ENCODE measurements around the gene TFEB.
"Not testable (repeated sequence)": the region's sequence is repeated elsewhere in the genome, so short reads cannot be mapped to it uniquely, and the experiment has no call there.

TFEB gene

GRCh38 chr6:41775293-41775882 is 40.0 kb upstream of the TFEB start:
- Histone ChIP-seq H3K4me1 (ENCODE audit: control insufficient read depth, insufficient read depth, low read length) (no peaks in the 10 kb centered on the region), H3K27ac (ENCODE audit: low read length) (no peak overlapping the region), H3K27me3 (ENCODE audit: control insufficient read depth, insufficient read depth, low read length) (no peaks in the 10 kb centered on the region), H3K36me3 (ENCODE audit: control insufficient read depth, insufficient read depth, low read length) (peaks cover 4% of the 10 kb centered on the region; the same call in 1 of the 2 replicates), H3K9me3 (ENCODE audit: control insufficient read depth, insufficient read depth, low read length) (no peaks in the 10 kb centered on the region), H3K4me3 (ENCODE audit: low read length) (no peak overlapping the region)
- no CpG with 5 or more reads among the region's 13 CpGs for WGBS (ENCODE audit: insufficient coverage, insufficient read length)
- no peak for DNase-seq (ENCODE audit: low read depth, low spot score)

GRCh38 chr6:41774841-41775240 is 39.4 kb upstream of the TFEB start:
- H3K27ac ChIP-seq (ENCODE audit: low read length), result no peak overlapping the region
- peaks cover 4% of the 10 kb centered on the region; the same call in 1 of the 2 replicates for H3K36me3 ChIP-seq (ENCODE audit: control insufficient read depth, insufficient read depth, low read length)
- H3K4me3 ChIP-seq (ENCODE audit: low read length), result no peak overlapping the region
- no peaks in the 10 kb centered on the region for H3K27me3 ChIP-seq (ENCODE audit: control insufficient read depth, insufficient read depth, low read length)
- H3K9me3 ChIP-seq (ENCODE audit: control insufficient read depth, insufficient read depth, low read length), result no peaks in the 10 kb centered on the region
- no CpG with 5 or more reads among the region's 3 CpGs for WGBS (ENCODE audit: insufficient coverage, insufficient read length)
- no peaks in the 10 kb centered on the region for H3K4me1 ChIP-seq (ENCODE audit: control insufficient read depth, insufficient read depth, low read length)
- no peak for DNase-seq (ENCODE audit: low read depth, low spot score)

GRCh38 chr6:41771058-41771983 is 35.9 kb upstream of the TFEB start:
- Histone ChIP-seq H3K27me3 (ENCODE audit: control insufficient read depth, insufficient read depth, low read length) (no peaks in the 10 kb centered on the region), H3K27ac (ENCODE audit: low read length) (no peak overlapping the region), H3K4me1 (ENCODE audit: control insufficient read depth, insufficient read depth, low read length) (no peaks in the 10 kb centered on the region), H3K36me3 (ENCODE audit: control insufficient read depth, insufficient read depth, low read length) (peaks cover 4% of the 10 kb centered on the region; the same call in 1 of the 2 replicates), H3K4me3 (ENCODE audit: low read length) (no peak overlapping the region), H3K9me3 (ENCODE audit: control insufficient read depth, insufficient read depth, low read length) (no peaks in the 10 kb centered on the region)
- DNase-seq (ENCODE audit: low read depth, low spot score), result no peak
- WGBS (ENCODE audit: insufficient coverage, insufficient read length), result no CpG with 5 or more reads among the region's 29 CpGs

- no CpG with 5 or more reads among the region's 30 CpGs for WGBS (ENCODE audit: insufficient coverage, insufficient read length)
Observed at GRCh38 chr6:41770381-41771057, 35.1 kb upstream of the TFEB start.

GRCh38 chr6:41769376-41769775 is 34.0 kb upstream of the TFEB start:
- Histone ChIP-seq H3K9me3 (ENCODE audit: control insufficient read depth, insufficient read depth, low read length) (no peaks in the 10 kb centered on the region), H3K36me3 (ENCODE audit: control insufficient read depth, insufficient read depth, low read length) (peaks cover 4% of the 10 kb centered on the region; the same call in 1 of the 2 replicates), H3K27me3 (ENCODE audit: control insufficient read depth, insufficient read depth, low read length) (no peaks in the 10 kb centered on the region), H3K4me3 (ENCODE audit: low read length) (no peak overlapping the region), H3K4me1 (ENCODE audit: control insufficient read depth, insufficient read depth, low read length) (no peaks in the 10 kb centered on the region), H3K27ac (ENCODE audit: low read length) (no peak overlapping the region)
- DNase-seq (ENCODE audit: low read depth, low spot score), result no peak
- no CpG with 5 or more reads among the region's 8 CpGs for WGBS (ENCODE audit: insufficient coverage, insufficient read length)

More at GRCh38 chr6:41770381-41771057, 35.1 kb upstream of the TFEB start:
- H3K4me3 ChIP-seq (ENCODE audit: low read length), result no peak overlapping the region
- no peaks in the 10 kb centered on the region for H3K9me3 ChIP-seq (ENCODE audit: control insufficient read depth, insufficient read depth, low read length)
- peaks cover 4% of the 10 kb centered on the region; the same call in 1 of the 2 replicates for H3K36me3 ChIP-seq (ENCODE audit: control insufficient read depth, insufficient read depth, low read length)
- H3K27me3 ChIP-seq (ENCODE audit: control insufficient read depth, insufficient read depth, low read length), result no peaks in the 10 kb centered on the region
- H3K4me1 ChIP-seq (ENCODE audit: control insufficient read depth, insufficient read depth, low read length), result no peaks in the 10 kb centered on the region
- no peak for DNase-seq (ENCODE audit: low read depth, low spot score)
- no peak overlapping the region for H3K27ac ChIP-seq (ENCODE audit: low read length)

GRCh38 chr6:41768545-41769308 is 33.3 kb upstream of the TFEB start:
- no peaks in the 10 kb centered on the region for H3K9me3 ChIP-seq (ENCODE audit: control insufficient read depth, insufficient read depth, low read length)
- no peak overlapping the region for H3K4me3 ChIP-seq (ENCODE audit: low read length)
- H3K27ac ChIP-seq (ENCODE audit: low read length), result no peak overlapping the region
- whole genome bisulfite sequencing (ENCODE audit: insufficient coverage, insufficient read length), result no CpG with 5 or more reads among the region's 10 CpGs
- peaks cover 4% of the 10 kb centered on the region; the same call in 1 of the 2 replicates for H3K36me3 ChIP-seq (ENCODE audit: control insufficient read depth, insufficient read depth, low read length)
- DNase-seq (ENCODE audit: low read depth, low spot score), result no peak
- H3K4me1 ChIP-seq (ENCODE audit: control insufficient read depth, insufficient read depth, low read length), result no peaks in the 10 kb centered on the region
- no peaks in the 10 kb centered on the region for H3K27me3 ChIP-seq (ENCODE audit: control insufficient read depth, insufficient read depth, low read length)

GRCh38 chr6:41767112-41767833 is 31.9 kb upstream of the TFEB start:
- DNase-seq (ENCODE audit: low read depth, low spot score), result no peak

GRCh38 chr6:41766043-41766664 is 30.7 kb upstream of the TFEB start:
- not testable (repeated sequence) for H3K36me3 ChIP-seq (ENCODE audit: control insufficient read depth, insufficient read depth, low read length); H3K9me3 ChIP-seq (ENCODE audit: control insufficient read depth, insufficient read depth, low read length); H3K4me3 ChIP-seq (ENCODE audit: low read length); DNase-seq (ENCODE audit: low read depth, low spot score); H3K27me3 ChIP-seq (ENCODE audit: control insufficient read depth, insufficient read depth, low read length); H3K4me1 ChIP-seq (ENCODE audit: control insufficient read depth, insufficient read depth, low read length); H3K27ac ChIP-seq (ENCODE audit: low read length)
- WGBS (ENCODE audit: insufficient coverage, insufficient read length), result no CpG with 5 or more reads among the region's 4 CpGs

More at GRCh38 chr6:41767112-41767833, 31.9 kb upstream of the TFEB start:
- Histone ChIP-seq H3K27ac (ENCODE audit: low read length) (no peak overlapping the region), H3K36me3 (ENCODE audit: control insufficient read depth, insufficient read depth, low read length) (peaks cover 4% of the 10 kb centered on the region; the same call in 1 of the 2 replicates), H3K9me3 (ENCODE audit: control insufficient read depth, insufficient read depth, low read length) (no peaks in the 10 kb centered on the region), H3K27me3 (ENCODE audit: control insufficient read depth, insufficient read depth, low read length) (no peaks in the 10 kb centered on the region), H3K4me3 (ENCODE audit: low read length) (no peak overlapping the region), H3K4me1 (ENCODE audit: control insufficient read depth, insufficient read depth, low read length) (no peaks in the 10 kb centered on the region)
- WGBS (ENCODE audit: insufficient coverage, insufficient read length), result no CpG with 5 or more reads among the region's 12 CpGs

- DNase-seq (ENCODE audit: low read depth, low spot score), result no peak
- WGBS (ENCODE audit: insufficient coverage, insufficient read length), result no CpG with 5 or more reads among the region's 2 CpGs
- no peak overlapping the region for H3K27ac ChIP-seq (ENCODE audit: low read length)
- H3K4me3 ChIP-seq (ENCODE audit: low read length), result no peak overlapping the region
- H3K4me1 ChIP-seq (ENCODE audit: control insufficient read depth, insufficient read depth, low read length), result no peaks in the 10 kb centered on the region
- no peaks in the 10 kb centered on the region for H3K36me3 ChIP-seq (ENCODE audit: control insufficient read depth, insufficient read depth, low read length)
- no peaks in the 10 kb centered on the region; the same call in 1 of the 2 replicates for H3K27me3 ChIP-seq (ENCODE audit: control insufficient read depth, insufficient read depth, low read length)
- no peaks in the 10 kb centered on the region for H3K9me3 ChIP-seq (ENCODE audit: control insufficient read depth, insufficient read depth, low read length)
Observed at GRCh38 chr6:41763470-41763869, 28.1 kb upstream of the TFEB start.
